Sigmoid colon (tissue), 7 donors: Measurements from ENCODE around the gene IPCEF1. TPM values are rescaled to one million over a fixed set of nuclear protein-coding genes. Genes with fewer than 3 reads are reported as not detected.

ENCODE experiments used
- DNase-seq: peaks from one replicate; pipeline ENCODE4 v3.0.0-alpha.2; 2019
- H3K27ac ChIP-seq, 4 donors: fragments of 200-600 bp; sonication (generic); one replicate each; pipeline ENCODE4 v1.5.1; 2016 to 2019; ENCODE audit warnings: mild to moderate bottlenecking in 1 of 4
- H3K27me3 ChIP-seq, 3 donors: fragments of 200-600 bp; sonication (generic); one replicate each; pipeline ENCODE4 v1.5.1; 2019; ENCODE audit warnings: mild to moderate bottlenecking in 1 of 3
- H3K36me3 ChIP-seq, 4 donors: fragments of 200-600 bp; sonication (generic); one replicate each; pipeline ENCODE4 v1.5.1; 2016 to 2019
- H3K4me1 ChIP-seq, 4 donors: fragments of 200-600 bp; sonication (generic); one replicate each; pipeline ENCODE4 v1.5.1; 2017 to 2019
- H3K4me3 ChIP-seq, 4 donors: fragments of 200-600 bp; sonication (generic); one replicate each; pipeline ENCODE4 v1.5.1; 2017 to 2019; ENCODE audit warnings: mild to moderate bottlenecking in 2 of 4, moderate library complexity in 1 of 4
- H3K9me3 ChIP-seq, 4 donors: fragments of 200-600 bp in 3 of 4; sonication (generic) in 3 of 4; one replicate each; pipeline versions ENCODE4 v1.5.1 to v1.6.1; 2013 to 2019
- CTCF ChIP-seq, 4 experiments: fragments of 450-650 bp in 3 of 4; fragments of 200-600 bp in 1 of 4; IDR thresholded peaks; one replicate each; pipeline ENCODE4 v1.5.1; 2016 to 2019; ENCODE audit warnings: antibody characterized with exemption in 4 of 4, mild to moderate bottlenecking in 3 of 4, moderate library complexity in 2 of 4
- EP300 ChIP-seq, 4 donors: sonication (generic); formaldehyde crosslinking; IDR thresholded peaks; one replicate each; pipeline ENCODE4 v1.6.1; 2017; ENCODE audit warnings: antibody characterized with exemption in 4 of 4
- POLR2A ChIP-seq, 2 donors: fragments of 450-650 bp; IDR thresholded peaks; one replicate each; pipeline ENCODE4 v1.6.1; 2016; ENCODE audit warnings: antibody characterized with exemption in 2 of 2, mild to moderate bottlenecking in 2 of 2, moderate library complexity in 2 of 2
- POLR2AphosphoS5 ChIP-seq, 4 donors: sonication (generic); formaldehyde crosslinking; IDR thresholded peaks; one replicate each; pipeline ENCODE4 v1.6.1; 2017; ENCODE audit warnings: antibody characterized with exemption in 4 of 4
- WGBS, 2 donors: extraction: QIAGEN DNeasy Blood & Tissue Kit; methylation state at CpG; one replicate each; pipeline ENCODE4 v1.1.7; 2013; 5-methylcytosine and 5-hydroxymethylcytosine counted together
- intact Hi-C: fragments of 100-400 bp; cut with DNase I; formaldehyde crosslinking; loops from one replicate; pipeline ENCODE4 v1.15.1; 2023
- polyA plus RNA-seq, 3 donors: library from polyadenylated mRNA; stranded (reverse); fragments of 200-250 nt; gene quantifications; one replicate each; pipeline ENCODE4 v1.2.3, GENCODE V29; 2013
- total RNA-seq, 4 donors: library from RNA; depleted of rRNA; stranded (reverse); fragments of >200 nt; gene quantifications; one replicate each; pipeline ENCODE4 v1.1.0, GENCODE V29; 2016
- donor health status: healthy with polysubstance abuse.
- donor health status: Bipolar disorder and iron deficiency.
- donor health status: healthy.

IPCEF1 gene
- total and polyA plus RNA-seq, 7 donors = 0.28 to 5.5 (median 0.71) TPM

- Histone ChIP-seq H3K9me3 (no peaks in the 10 kb centered on the region), H3K27me3 (no peaks in the 10 kb centered on the region), H3K36me3 (no peaks in the 10 kb centered on the region), H3K27ac (no peak overlapping the region), H3K4me3 (peak overlapping the region in 1 of 4 donors; percentile 7), H3K4me1 (no peaks in the 10 kb centered on the region)
- WGBS, 2 donors = 75 to 90% methylated on average over 7 of the region's 7 CpGs
- DNase-seq = no peak
- TF ChIP-seq POLR2AphosphoS5 (IDR thresholded peaks at IDR 0.05) = no peak
- no peak for TF ChIP-seq EP300 (IDR thresholded peaks at IDR 0.05)
- TF ChIP-seq CTCF (IDR thresholded peaks at IDR 0.05) = no peak
- TF ChIP-seq POLR2A (IDR thresholded peaks at IDR 0.05) = no peak
- intact Hi-C loops = no loop called here
Observed at GRCh38 chr6:154246723-154247118, 109.9 kb downstream of the IPCEF1 start.

GRCh38 chr6:154245506-154245905 is 111.1 kb downstream of the IPCEF1 start:
- no peak overlapping the region for H3K27ac ChIP-seq
- intact Hi-C loops = no loop called here
- TF ChIP-seq EP300 (IDR thresholded peaks at IDR 0.05) (no peak), POLR2A (IDR thresholded peaks at IDR 0.05) (no peak), POLR2AphosphoS5 (IDR thresholded peaks at IDR 0.05) (no peak), CTCF (IDR thresholded peaks at IDR 0.05) (no peak)
- 57 to 72% methylated on average over 5 of the region's 5 CpGs for WGBS, 2 donors
- no peak for DNase-seq
- H3K4me3 ChIP-seq = no peak overlapping the region
- H3K36me3 ChIP-seq = no peaks in the 10 kb centered on the region
- H3K4me1 ChIP-seq = no peaks in the 10 kb centered on the region
- no peaks in the 10 kb centered on the region for H3K9me3 ChIP-seq
- no peaks in the 10 kb centered on the region for H3K27me3 ChIP-seq

GRCh38 chr6:154243793-154244750 is 112.5 kb downstream of the IPCEF1 start:
- H3K4me1 ChIP-seq = no peaks in the 10 kb centered on the region
- TF ChIP-seq EP300 (IDR thresholded peaks at IDR 0.05) (no peak), POLR2AphosphoS5 (IDR thresholded peaks at IDR 0.05) (no peak), POLR2A (IDR thresholded peaks at IDR 0.05) (no peak), CTCF (IDR thresholded peaks at IDR 0.05) (no peak)
- H3K27ac ChIP-seq = no peak overlapping the region
- H3K36me3 ChIP-seq = no peaks in the 10 kb centered on the region
- no peaks in the 10 kb centered on the region for H3K27me3 ChIP-seq
- H3K9me3 ChIP-seq = no peaks in the 10 kb centered on the region
- intact Hi-C loops = no loop called here
- WGBS, 2 donors = 63 to 75% methylated on average over 6 of the region's 6 CpGs
- DNase-seq = no peak
- no peak overlapping the region for H3K4me3 ChIP-seq

- intact Hi-C loops = no loop called here
Observed at GRCh38 chr6:154242617-154243357, 113.8 kb downstream of the IPCEF1 start.

More at GRCh38 chr6:154242617-154243357, 113.8 kb downstream of the IPCEF1 start:
- Histone ChIP-seq H3K27me3 (no peaks in the 10 kb centered on the region), H3K27ac (no peak overlapping the region), H3K36me3 (no peaks in the 10 kb centered on the region), H3K4me1 (no peaks in the 10 kb centered on the region), H3K9me3 (no peaks in the 10 kb centered on the region), H3K4me3 (no peak overlapping the region)
- DNase-seq = no peak
- TF ChIP-seq EP300 (IDR thresholded peaks at IDR 0.05) (no peak), POLR2A (IDR thresholded peaks at IDR 0.05) (no peak), CTCF (IDR thresholded peaks at IDR 0.05) (no peak), POLR2AphosphoS5 (IDR thresholded peaks at IDR 0.05) (no peak)
- WGBS, 2 donors = 87% methylated on average over 13 of the region's 13 CpGs
